GM19043 (cell line): Measurements from ENCODE around the gene MED19.
"Not testable (repeated sequence)": the region's sequence is repeated elsewhere in the genome, so short reads cannot be mapped to it uniquely, and the experiment has no call there.

Experiments used
- ATAC-seq: cut with Tn5 transposase; IDR thresholded peaks from one replicate; pipeline ENCODE4 v1.9.1; 2021; ENCODE audit warnings: low read depth; ENCODE audit not compliant: unreplicated experiment

MED19 gene, protein sequence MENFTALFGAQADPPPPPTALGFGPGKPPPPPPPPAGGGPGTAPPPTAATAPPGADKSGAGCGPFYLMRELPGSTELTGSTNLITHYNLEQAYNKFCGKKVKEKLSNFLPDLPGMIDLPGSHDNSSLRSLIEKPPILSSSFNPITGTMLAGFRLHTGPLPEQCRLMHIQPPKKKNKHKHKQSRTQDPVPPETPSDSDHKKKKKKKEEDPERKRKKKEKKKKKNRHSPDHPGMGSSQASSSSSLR

DNA sequence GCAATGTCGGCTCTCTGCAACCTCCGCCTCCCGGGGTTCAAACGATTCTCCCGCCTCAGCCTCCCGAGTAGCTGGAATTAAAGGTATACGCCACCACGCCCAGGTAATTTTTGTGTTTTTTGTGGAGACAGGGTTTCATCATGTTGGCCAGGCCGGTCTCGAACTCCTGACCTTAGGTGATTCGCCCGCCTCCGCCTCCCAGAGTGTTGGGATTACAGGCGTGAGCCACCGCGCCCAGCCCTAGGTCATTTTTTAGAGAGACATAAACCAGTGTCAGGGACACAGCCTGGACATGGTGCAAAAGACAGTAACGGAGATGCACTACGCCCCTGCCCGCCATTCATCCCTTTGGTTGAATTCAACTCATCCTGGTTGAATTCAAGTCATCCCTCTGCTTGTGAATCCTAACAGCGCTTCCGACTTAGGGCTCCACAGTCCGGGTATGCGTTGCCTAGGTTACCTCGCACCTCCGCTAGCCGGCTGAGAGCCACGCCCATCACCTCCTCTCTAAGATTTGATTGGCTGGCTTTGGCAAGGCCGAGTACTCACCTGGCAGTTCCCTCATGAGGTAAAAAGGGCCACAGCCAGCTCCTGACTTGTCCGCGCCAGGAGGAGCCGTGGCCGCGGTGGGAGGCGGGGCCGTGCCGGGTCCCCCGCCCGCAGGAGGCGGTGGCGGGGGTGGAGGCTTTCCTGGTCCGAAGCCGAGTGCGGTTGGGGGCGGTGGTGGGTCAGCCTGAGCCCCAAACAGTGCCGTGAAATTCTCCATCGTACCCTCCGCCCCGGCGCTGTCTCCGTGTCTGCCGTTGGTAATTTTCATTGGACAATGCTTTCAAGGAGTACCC is at the start of gene MED19:
MED19 (minus strand) TSS at position 802 of the 842 bp plus-strand sequence; CDS start at position 766, 36 bp downstream.
- ATAC-seq: peak; percentile 30

DNA sequence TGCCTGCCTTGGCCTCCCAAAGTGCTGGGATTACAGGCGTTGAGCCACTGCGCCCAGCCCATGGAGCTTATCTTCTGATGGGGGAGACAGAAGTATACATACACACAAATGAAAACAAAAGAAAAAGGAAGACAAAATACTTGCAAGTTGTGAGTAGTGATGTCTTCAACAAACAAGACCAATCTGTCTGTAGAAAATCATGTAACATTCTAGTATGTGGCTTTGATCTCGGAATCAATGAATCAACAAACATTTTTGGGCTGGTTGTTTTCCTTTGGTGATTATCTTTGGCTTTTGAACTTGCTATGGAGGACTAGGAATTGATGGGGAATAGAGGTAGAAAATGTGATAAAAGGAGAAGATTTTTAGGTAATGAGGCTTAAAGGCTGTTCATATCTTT is 46.2 kb upstream of the MED19 start:
- no peak for ATAC-seq

DNA sequence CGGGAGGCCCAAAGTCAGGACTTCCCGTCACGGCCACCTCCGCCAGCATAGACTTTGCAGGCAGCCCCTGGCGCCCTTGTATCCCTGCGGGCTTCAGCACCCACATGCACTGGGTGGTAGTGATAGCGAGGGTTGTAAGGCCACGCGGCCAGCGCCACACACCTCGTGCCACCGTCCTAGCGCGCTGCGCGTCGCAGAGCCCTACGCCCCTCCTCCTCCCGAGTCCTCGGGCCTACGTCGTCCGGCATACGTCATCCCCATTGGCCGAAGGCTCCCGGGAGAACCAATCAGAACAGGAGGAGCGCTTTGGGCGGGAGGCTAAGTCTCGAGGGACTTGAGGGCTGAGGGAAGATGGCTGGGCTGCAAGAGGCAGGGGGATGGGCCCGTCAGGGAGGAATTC is 40.9 kb upstream of the MED19 start:
- ATAC-seq: no peak

DNA sequence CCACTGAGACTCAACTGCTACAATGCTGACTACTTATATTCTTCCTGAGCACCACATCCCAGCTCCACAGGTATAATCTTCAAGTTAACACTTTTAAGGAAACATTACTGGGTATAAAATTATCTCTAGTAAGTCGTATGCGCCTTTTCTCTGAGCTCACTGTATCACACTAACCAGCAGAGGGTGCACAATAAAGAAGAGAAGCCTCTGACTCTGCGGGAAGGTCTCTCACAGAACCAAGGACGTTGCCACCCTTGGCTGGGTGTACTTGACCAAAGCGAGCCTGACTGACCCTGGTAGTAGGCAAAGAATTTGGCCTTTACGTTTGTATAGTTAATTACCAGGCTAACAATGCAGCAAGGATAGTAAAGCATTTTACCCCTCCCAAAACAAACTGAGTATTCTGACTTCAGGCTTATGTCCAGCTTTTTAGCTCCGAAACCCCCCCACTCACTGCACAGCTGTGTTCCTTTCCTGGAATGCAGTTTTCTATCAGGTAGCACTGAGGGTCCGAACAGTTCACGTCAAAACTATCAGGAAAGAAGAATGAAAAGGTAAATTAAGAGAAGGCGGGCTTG is 39.8 kb upstream of the MED19 start, which contains the start of gene BTBD18:
BTBD18 (minus strand) TSS at position 144 of the 578 bp plus-strand sequence. CDS start 631 bp downstream, outside the sequence.
- no peak for ATAC-seq

DNA sequence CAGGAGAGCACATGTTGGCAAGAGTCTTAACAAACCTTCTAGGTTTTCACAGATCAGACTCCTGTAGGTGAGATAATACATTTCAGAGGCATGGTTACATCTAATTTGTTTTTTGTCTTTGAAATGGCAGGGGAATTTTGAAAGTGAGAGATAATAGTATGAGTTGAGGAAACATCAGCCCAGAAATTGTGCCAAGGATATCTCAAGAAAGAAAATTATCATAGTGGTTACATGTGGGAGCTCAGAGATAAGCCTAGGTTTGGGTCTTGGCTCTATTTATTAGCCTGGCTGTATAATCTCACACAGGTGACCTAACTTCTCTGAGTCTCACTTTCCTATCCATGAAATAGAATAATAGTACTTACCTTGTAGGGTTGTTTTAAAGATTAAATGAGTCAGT is 39.2 kb upstream of the MED19 start:
- ATAC-seq: no peak

DNA sequence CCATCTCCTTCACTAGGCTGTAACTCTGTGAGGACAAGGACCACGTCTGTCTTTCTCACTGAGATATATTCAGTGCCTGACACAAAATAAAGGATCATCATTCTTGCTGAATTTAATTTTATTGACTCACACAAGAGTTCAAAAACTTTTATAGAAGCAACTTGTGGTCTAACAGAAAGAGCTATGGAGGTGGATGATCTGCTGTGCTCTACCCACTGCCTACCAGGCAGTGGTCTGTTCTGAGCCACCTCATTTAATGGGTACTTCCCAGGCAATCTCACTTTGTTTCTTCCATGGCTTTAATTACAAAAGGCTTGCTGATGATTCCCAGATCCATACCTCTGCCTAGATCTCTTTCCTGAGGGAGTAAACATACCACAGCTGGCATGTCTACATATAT is 34.9 kb upstream of the MED19 start:
- ATAC-seq: no peak

DNA sequence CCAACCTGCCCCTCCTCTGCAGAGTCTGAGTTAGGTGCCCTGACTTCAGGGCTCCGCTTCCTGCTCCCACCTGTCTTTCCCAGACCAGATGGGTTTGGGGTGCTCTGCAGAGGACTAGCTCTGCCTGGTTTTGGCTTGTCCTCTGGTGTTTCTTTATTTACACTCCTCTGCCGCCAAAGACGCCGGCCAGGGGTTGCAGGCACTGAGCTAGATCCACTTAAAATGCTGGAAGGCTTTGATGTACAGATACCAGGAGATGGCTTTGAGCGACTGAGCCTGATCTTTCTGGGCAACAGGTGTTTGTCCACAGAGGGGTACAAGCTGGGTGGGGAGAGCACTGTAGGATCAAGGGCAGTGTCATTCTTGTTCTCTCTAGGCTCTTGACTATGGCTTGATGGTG is 33.2 kb upstream of the MED19 start:
- ATAC-seq: no peak

DNA sequence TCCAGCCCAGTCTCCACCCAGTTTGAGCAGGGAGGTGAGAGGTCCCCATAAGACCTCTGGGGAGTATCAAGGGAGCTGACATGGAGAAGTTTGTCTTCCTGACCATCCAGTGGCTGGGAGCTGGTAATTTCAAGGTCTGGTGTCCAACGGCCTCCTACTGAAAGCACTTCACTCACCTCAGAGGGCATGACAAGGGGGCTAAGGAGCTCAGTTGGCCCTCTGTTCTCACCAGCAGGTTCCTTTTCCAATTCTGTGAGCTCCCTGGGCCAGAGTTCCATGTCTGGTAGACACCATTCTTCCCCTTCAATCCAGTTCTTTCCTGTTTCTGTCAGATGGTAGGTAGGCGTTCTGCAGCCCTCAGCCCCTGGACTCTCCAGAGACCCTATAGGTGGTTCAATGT is 32.3 kb upstream of the MED19 start:
- no peak for ATAC-seq

DNA sequence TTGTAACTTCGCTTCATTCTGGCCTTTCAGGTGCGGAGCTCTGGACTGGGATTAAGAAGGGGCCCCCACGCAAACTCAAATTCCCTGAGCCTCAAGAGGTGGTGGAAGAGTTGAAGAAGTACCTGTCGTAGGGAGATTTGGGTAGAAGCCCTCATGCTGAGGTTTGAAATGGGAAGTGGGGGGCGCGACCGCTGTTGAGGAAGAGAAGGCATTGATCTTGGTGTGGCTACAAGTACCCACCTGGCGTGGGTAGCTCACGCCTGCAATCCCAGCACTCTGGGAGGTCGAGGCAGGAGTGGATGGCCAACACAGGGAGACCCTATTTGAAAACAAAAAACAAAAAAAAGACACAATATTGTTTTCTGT is 30.1 kb upstream of the MED19 start:
- ATAC-seq: no peak

DNA sequence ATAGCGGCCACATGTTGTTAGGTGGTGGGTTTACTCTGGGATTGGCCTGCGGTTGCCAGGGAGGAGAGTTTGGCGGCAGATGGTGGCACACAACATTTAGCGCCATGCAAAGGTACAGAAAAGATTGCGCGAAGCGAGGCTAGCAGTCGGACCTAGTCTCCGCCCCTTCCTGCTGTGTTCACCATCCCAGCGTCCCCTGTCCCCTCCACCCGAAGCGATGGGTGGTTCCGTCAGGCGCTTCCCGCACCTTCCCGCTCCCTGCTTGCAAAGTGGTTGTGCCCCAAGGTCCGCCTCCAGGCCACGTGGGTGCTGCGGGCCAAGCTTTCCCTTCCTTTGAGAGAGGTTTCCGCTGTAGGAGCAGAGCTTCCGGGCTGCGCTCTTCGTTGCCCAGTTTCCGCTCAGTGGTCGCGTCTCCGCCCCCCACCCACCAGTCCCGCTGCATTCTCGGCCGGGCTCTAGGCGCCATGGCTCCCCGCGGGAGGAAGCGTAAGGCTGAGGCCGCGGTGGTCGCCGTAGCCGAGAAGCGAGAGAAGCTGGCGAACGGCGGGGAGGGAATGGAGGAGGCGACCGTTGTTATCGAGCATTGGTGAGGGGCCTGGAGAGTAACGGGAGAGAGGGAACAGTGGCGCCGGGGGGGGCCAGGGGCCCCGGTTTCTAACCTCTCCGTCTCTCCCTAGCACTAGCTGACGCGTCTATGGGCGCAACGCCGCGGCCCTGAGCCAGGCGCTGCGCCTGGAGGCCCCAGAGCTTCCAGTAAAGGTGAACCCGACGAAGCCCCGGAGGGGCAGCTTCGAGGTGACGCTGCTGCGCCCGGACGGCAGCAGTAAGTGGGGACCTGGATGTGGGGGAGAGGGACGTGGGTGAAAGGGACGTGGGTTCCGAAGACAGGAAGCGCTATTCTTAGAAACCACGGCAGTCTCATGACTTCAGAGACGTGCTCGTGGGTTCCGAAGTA is 29.4 kb upstream of the MED19 start, which contains the start of gene SELENOH:
SELENOH (plus strand) TSS at position 360 of the 955 bp plus-strand sequence; CDS start at position 465, 105 bp downstream.
- ATAC-seq: peak; percentile 88

DNA sequence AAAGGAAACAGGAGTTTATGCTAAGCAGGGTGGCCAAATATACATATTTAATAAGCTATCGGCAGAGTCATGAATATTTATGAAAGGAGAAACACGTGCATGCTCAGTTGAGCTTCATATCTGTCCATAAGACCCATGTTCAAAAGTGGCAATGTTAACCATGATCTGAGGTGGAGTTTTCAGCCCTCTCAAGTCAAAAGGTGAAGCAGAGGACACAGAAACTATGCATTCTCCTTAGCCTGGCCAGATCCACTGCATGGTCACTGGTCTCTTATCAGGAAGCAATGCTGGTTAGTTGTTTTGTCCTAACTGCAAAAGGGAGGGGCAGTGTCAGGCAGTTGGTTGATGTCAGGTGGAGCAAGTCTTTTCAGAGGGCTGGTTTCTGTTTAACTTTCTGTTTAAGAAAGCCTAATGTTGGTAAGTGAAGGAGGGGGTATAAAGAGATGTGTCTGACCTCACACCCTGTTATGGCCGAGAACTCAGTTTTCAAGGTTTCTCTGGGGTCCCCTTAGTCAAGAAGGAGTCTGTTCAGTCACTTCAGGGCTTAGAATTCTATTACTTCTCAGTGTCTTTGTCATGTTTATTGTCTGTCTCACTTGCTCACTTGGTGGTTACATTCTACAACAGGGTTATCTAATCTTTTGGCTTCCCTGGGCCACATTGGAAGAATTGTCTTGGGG is 23.7 kb upstream of the MED19 start:
- no peak for ATAC-seq

DNA sequence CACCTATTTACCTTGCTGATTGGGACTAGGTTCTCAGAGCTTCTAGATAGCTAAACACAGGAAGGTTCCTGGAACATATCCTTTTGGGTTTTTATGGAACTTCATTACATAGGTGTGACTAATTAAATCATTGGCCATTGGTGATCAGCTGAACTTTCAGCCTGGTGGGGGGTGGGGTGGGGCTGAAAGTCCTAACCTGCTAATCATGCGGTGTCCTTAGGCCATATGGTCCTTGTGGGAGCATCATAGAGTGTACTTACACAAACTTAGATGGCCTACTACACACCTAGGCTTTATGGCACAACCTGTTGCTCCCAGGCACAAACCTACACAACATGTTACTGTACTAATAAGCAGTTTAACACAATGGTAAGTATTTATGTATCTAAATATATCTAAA is 20.6 kb upstream of the MED19 start:
- no peak for ATAC-seq

DNA sequence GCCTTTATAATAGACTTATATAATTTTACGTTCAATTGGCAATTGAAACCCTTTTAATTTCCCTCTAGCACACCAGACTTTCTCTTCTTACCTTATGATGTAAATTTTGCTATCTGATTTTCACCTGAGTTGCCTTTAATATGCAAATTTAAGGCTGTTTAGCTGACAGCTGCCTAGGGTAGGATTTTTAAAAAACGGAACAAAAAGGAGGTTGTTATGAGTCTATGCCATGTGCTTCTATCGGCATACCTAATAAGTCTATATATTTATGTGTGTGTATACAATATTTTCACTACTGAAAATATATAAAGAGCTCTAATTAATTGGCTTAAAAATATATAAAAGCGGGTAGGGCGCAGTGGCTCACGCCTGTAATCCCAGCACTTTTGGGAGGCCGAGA is 17.5 kb upstream of the MED19 start:
- ATAC-seq: no peak

DNA sequence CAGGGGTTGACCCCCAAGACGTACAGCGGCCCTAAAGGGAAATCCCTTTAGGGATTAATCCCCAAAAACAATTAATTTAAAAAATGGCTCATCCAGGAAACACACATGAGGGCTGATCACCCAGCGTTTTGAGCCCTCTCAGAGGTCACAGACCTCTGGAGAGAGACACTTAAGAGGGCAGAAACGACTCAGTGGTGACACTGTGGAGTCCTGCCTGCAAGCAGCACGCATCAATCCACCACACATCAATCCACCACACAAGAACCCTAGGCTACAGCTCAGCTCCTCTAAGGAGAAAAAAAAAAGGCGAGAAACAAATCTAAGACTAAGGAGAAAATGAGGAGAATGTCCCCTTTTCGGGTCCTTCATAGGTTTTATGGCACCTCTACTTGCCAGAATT is 16.8 kb upstream of the MED19 start:
- no peak for ATAC-seq

DNA sequence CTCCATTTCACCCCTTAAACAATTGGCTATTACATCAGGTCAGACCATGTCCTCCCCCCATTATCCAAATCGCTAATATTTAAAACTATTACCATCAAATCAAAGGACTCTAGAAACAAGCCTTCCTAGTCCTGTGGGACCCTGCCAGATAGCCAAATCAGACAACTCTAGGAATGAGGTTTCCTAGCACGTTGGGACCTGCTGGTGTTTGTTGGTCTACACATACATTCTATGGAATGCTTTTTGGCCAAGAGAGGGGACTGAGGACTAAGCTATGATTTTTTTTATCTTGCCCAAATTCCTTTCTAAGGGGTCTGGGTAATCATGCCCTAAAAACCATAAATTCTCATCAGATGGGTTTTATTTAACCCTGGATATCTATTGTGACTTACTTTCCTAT is 15.2 kb upstream of the MED19 start:
- ATAC-seq: no peak

DNA sequence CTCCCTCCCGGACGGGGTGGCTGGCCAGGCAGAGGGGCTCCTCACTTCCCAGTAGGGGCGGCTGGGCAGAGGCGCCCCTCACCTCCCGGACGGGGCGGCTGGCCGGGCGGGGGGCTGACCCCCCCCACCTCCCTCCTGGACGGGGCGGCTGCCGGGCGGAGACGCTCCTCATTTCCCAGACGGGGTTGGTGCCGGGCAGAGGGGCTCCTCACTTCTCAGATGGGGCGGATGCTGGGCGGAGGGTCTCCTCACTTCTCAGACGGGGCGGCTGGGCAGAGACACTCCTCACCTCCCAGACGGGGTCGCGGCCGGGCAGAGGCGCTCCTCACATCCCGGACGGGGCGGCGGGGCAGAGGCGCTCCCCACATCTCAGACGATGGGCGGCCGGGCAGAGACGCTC is 4.7 kb upstream of the MED19 start:
- ATAC-seq: not testable (repeated sequence)

DNA sequence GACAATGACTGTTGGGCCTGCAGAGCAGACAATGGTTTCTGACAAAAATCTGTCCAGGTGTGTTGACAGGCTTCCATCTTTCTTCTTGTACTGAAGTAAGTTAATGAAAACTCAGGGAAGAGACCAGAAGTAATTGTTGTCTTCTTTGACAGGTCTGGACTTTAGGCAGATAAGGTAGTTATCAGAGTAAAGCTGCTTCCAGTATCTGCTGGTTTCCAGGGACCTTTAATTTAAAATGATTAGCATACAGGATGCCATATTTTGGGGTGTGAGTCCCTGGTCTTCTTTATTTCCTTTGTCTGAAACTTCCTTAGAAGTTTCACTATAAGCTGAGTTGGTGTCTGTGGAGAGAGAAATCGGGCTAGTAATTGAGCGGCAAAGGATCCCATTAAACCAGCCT is 1.8 kb upstream of the MED19 start:
- no peak for ATAC-seq

DNA sequence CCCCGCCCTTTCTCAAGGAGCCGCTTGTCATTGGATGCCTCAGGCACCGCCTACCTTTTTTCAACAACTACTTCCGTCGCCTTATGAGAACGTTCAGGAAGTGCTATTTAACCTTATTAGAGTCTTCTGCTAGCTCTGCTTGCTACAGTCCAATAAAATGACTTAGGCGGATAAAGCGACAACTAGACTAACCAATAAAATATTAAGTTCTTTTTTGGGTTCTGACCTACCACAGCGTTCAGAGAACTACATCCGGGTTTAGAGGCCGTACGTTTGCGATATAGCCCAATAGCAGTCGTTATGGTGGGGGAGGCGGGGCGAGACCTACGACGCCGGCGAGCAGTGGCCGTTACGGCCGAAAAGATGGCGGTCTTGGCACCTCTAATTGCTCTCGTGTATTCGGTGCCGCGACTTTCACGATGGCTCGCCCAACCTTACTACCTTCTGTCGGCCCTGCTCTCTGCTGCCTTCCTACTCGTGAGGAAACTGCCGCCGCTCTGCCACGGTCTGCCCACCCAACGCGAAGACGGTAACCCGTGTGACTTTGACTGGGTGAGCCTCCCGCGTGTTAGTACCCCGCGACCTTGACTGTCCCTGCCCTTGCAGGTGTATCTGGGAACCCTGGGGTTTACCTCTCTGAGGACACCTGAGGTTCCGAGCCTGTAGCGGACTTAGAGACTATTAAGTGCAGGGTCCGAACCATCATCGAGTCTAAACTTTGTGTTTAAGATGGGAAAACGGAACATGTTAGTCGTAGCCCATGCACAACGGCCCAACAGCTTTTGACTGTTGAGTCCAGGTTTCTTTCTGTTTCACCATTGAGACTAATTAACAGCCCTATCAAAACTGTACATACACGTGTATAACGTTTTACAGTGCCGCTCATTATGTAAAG is 488 bp upstream of the MED19 start, which contains the start of gene TMX2:
TMX2 (plus strand) TSS at position 338 of the 895 bp plus-strand sequence; CDS start at position 364, 26 bp downstream.
- peak; percentile 93 for ATAC-seq
